ENCODE data around the gene C16orf87.

The C16orf87 gene

DNA sequence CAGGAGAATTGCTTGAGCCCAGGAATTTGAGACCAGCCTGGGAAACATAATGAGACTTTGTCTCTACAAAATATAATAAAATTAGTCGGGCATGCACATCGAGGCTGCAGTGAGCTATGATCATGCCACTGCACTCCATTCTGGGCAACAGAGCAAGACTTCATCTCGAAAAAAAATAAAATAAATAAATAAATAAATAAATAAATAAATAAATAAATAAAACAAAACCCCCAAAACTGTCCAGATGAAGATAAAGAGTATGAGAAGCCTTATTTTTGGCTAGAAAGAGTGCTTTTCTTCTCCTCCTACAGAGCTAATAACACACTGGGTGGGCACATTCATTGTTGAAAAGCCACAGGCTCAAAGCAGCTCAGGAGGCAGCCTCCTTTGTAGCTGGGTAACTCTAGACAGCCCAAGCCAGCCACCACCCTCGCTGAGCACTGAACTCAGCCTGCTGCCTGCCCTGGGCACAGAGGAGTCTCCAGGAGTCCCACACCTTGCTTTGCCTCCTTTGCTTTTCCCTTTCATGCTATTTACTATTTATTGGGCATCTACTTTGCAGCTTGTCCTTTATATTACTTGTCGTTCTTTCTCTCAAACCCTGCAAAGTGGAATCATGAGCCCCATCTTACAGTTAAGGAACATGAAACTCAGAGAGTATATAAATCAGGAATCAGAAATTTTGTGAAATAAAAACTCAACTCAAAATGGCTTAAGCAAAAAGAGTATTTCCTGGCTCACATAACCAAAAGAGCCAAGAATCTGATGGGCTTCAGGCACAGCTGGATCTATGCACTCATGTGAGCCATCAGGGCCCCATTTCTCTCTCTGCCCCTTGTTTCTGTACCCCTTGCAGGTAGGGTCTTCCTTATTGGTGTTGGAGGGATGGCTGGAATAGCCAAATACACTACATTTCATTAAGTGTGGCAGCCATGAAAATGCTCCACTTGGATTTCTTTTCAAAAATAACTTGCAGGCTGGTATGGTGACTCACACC, 18.1 kb upstream of the C16orf87 start:
- DNase-seq (ENCODE audit: low read depth in 1 of 2, low spot score in 1 of 2), result no peak
- TF ChIP-seq GABPA (IDR thresholded peaks at IDR 0.05; ENCODE audit: low read depth), result no peak
- TF ChIP-seq, protein P1, sequence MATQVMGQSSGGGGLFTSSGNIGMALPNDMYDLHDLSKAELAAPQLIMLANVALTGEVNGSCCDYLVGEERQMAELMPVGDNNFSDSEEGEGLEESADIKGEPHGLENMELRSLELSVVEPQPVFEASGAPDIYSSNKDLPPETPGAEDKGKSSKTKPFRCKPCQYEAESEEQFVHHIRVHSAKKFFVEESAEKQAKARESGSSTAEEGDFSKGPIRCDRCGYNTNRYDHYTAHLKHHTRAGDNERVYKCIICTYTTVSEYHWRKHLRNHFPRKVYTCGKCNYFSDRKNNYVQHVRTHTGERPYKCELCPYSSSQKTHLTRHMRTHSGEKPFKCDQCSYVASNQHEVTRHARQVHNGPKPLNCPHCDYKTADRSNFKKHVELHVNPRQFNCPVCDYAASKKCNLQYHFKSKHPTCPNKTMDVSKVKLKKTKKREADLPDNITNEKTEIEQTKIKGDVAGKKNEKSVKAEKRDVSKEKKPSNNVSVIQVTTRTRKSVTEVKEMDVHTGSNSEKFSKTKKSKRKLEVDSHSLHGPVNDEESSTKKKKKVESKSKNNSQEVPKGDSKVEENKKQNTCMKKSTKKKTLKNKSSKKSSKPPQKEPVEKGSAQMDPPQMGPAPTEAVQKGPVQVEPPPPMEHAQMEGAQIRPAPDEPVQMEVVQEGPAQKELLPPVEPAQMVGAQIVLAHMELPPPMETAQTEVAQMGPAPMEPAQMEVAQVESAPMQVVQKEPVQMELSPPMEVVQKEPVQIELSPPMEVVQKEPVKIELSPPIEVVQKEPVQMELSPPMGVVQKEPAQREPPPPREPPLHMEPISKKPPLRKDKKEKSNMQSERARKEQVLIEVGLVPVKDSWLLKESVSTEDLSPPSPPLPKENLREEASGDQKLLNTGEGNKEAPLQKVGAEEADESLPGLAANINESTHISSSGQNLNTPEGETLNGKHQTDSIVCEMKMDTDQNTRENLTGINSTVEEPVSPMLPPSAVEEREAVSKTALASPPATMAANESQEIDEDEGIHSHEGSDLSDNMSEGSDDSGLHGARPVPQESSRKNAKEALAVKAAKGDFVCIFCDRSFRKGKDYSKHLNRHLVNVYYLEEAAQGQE (IDR thresholded peaks at IDR 0.05; ENCODE audit: insufficient replicate concordance, low read depth), result no peak

DNA sequence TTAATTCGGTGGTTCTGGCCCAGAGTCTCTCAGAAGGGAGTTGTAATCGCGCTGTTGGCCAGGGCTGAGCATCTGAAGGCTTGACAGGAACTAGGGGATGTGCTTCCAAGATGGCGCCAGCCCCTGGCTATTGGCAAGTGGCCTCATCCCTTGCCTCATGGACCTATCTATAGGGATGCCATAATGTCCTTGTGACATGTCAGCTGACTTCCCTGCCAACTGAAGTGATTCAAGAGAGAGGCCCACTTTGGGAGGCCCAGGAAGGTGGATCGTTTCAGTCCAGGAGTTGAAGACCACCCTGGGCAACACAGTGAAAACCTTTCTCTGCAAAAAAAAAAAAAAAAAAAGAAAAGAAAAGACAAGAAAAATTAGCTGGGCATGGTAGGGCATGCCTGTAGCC, 15.0 kb upstream of the C16orf87 start:
- DNase-seq (ENCODE audit: low read depth in 1 of 2, low spot score in 1 of 2), result no peak
- Histone ChIP-seq H3K27me3 (ENCODE audit: insufficient read depth, poor library complexity, severe bottlenecking) (no peaks in the 10 kb centered on the region), H3K4me3 (replicated peaks; ENCODE audit: insufficient read depth, low read length) (no peak overlapping the region), H3K27ac (replicated peaks) (no peak overlapping the region)
- TF ChIP-seq POLR2AphosphoS5 (IDR thresholded peaks at IDR 0.05; ENCODE audit: low read depth) (no peak), SPI1 (IDR thresholded peaks at IDR 0.05; ENCODE audit: borderline replicate concordance, low read depth) (no peak), GABPA (IDR thresholded peaks at IDR 0.05; ENCODE audit: low read depth) (no peak)
- TF ChIP-seq, protein P1 (IDR thresholded peaks at IDR 0.05; ENCODE audit: insufficient replicate concordance, low read depth), result no peak
- TF ChIP-seq, protein P2, sequence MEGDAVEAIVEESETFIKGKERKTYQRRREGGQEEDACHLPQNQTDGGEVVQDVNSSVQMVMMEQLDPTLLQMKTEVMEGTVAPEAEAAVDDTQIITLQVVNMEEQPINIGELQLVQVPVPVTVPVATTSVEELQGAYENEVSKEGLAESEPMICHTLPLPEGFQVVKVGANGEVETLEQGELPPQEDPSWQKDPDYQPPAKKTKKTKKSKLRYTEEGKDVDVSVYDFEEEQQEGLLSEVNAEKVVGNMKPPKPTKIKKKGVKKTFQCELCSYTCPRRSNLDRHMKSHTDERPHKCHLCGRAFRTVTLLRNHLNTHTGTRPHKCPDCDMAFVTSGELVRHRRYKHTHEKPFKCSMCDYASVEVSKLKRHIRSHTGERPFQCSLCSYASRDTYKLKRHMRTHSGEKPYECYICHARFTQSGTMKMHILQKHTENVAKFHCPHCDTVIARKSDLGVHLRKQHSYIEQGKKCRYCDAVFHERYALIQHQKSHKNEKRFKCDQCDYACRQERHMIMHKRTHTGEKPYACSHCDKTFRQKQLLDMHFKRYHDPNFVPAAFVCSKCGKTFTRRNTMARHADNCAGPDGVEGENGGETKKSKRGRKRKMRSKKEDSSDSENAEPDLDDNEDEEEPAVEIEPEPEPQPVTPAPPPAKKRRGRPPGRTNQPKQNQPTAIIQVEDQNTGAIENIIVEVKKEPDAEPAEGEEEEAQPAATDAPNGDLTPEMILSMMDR (IDR thresholded peaks at IDR 0.05; ENCODE audit: insufficient read depth, low read length), result no peak

More for the DNA sequence above, 18.1 kb upstream of the C16orf87 start:
- H3K27ac ChIP-seq (replicated peaks), result no peak overlapping the region
- H3K4me3 ChIP-seq (replicated peaks; ENCODE audit: insufficient read depth, low read length), result no peak overlapping the region
- H3K27me3 ChIP-seq (ENCODE audit: insufficient read depth, poor library complexity, severe bottlenecking), result no peaks in the 10 kb centered on the region

DNA sequence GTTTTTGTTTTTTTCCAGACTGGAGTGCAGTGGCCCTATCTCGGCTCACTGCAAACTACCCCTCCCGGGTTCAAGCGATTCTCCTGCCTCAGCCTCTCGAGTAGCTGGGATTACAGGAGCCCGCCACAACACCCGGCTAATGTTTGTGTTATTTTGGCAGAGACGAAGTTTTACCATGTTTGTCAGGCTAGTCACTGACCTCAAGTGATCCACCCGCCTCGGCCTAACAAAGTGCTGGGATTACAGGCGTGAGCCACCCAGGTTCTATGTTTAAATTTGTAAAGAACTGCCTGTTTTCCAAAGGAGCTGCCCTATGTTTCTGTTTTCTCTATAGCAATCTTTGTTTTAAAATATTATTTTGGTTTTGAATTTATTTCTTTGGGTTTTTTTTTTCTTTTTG, 13.8 kb upstream of the C16orf87 start:
- TF ChIP-seq, protein P1 (IDR thresholded peaks at IDR 0.05; ENCODE audit: insufficient replicate concordance, low read depth), result no peak
- TF ChIP-seq GABPA (IDR thresholded peaks at IDR 0.05; ENCODE audit: low read depth), result no peak
- no peak overlapping the region for H3K4me3 ChIP-seq (replicated peaks; ENCODE audit: insufficient read depth, low read length)
- no peaks in the 10 kb centered on the region for H3K27me3 ChIP-seq (ENCODE audit: insufficient read depth, poor library complexity, severe bottlenecking)
- no peak for DNase-seq (ENCODE audit: low read depth in 1 of 2, low spot score in 1 of 2)
- H3K27ac ChIP-seq (replicated peaks), result no peak overlapping the region

Data from HL-60 (cell line).